Measurements from ENCODE around the gene FAM89B. TPM values are rescaled to one million over a fixed set of nuclear protein-coding genes. Genes with fewer than 3 reads are reported as not detected.

Gene FAM89B
- total RNA-seq, 1 donor from 2014 or later: 56.1 TPM

GRCh38 chr11:65599216-65599954, 27.0 kb downstream of the FAM89B start:
- no peaks in the 10 kb centered on the region for H3K27me3 Mint-ChIP-seq
- no peak for DNase-seq (ENCODE audit: extremely low spot score, unreplicated experiment)
- TF ChIP-seq CTCF (conservative IDR thresholded peaks at IDR 0.05): no peak
- no peak overlapping the region for H3K4me3 Mint-ChIP-seq
- H3K4me1 Mint-ChIP-seq (ENCODE audit: unreplicated experiment): no peaks in the 10 kb centered on the region
- H3K9me3 Mint-ChIP-seq: no peaks in the 10 kb centered on the region
- no peak overlapping the region for H3K27ac Mint-ChIP-seq
- H3K36me3 Mint-ChIP-seq: peaks cover 9% of the 10 kb centered on the region

GRCh38 chr11:65599955-65600246, 27.6 kb downstream of the FAM89B start:
- no peaks in the 10 kb centered on the region for H3K27me3 Mint-ChIP-seq
- H3K9me3 Mint-ChIP-seq: no peaks in the 10 kb centered on the region
- no peak overlapping the region for H3K27ac Mint-ChIP-seq
- H3K4me1 Mint-ChIP-seq (ENCODE audit: unreplicated experiment): no peaks in the 10 kb centered on the region
- H3K36me3 Mint-ChIP-seq: peaks cover 9% of the 10 kb centered on the region
- no peak for TF ChIP-seq CTCF (conservative IDR thresholded peaks at IDR 0.05)
- DNase-seq (ENCODE audit: extremely low spot score, unreplicated experiment): no peak
- no peak overlapping the region for H3K4me3 Mint-ChIP-seq

- TF ChIP-seq CTCF (conservative IDR thresholded peaks at IDR 0.05): no peak
- H3K4me1 Mint-ChIP-seq (ENCODE audit: unreplicated experiment): peaks cover 2% of the 10 kb centered on the region
- H3K27ac Mint-ChIP-seq: no peak overlapping the region
- no peaks in the 10 kb centered on the region for H3K9me3 Mint-ChIP-seq
- no peak overlapping the region for H3K4me3 Mint-ChIP-seq
- H3K36me3 Mint-ChIP-seq: peaks cover 9% of the 10 kb centered on the region
- DNase-seq (ENCODE audit: extremely low spot score, unreplicated experiment): no peak
- H3K27me3 Mint-ChIP-seq: no peaks in the 10 kb centered on the region
Measured at GRCh38 chr11:65604258-65604657, 31.9 kb downstream of the FAM89B start.

GRCh38 chr11:65606876-65607613, 34.7 kb downstream of the FAM89B start:
- no peak for TF ChIP-seq CTCF (conservative IDR thresholded peaks at IDR 0.05)
- H3K4me1 Mint-ChIP-seq (ENCODE audit: unreplicated experiment): peaks cover 18% of the 10 kb centered on the region
- DNase-seq (ENCODE audit: extremely low spot score, unreplicated experiment): peak; percentile 93
- H3K4me3 Mint-ChIP-seq: peak overlapping the region; percentile 76
- H3K27ac Mint-ChIP-seq: no peak overlapping the region
- peaks cover 9% of the 10 kb centered on the region for H3K36me3 Mint-ChIP-seq
- no peaks in the 10 kb centered on the region for H3K27me3 Mint-ChIP-seq
- H3K9me3 Mint-ChIP-seq: no peaks in the 10 kb centered on the region

- peaks cover 23% of the 10 kb centered on the region for H3K4me1 Mint-ChIP-seq (ENCODE audit: unreplicated experiment)
- no peaks in the 10 kb centered on the region for H3K27me3 Mint-ChIP-seq
- peak overlapping the region; percentile 52 for H3K4me3 Mint-ChIP-seq
- peaks cover 13% of the 10 kb centered on the region for H3K36me3 Mint-ChIP-seq
- H3K27ac Mint-ChIP-seq: no peak overlapping the region
- H3K9me3 Mint-ChIP-seq: no peaks in the 10 kb centered on the region
- DNase-seq (ENCODE audit: extremely low spot score, unreplicated experiment): no peak
- TF ChIP-seq CTCF (conservative IDR thresholded peaks at IDR 0.05): no peak
Measured at GRCh38 chr11:65607614-65608426, 35.5 kb downstream of the FAM89B start.

Data from type B pancreatic cell (in vitro differentiated cells).